ENCODE data around the gene ZNF468.
"Not testable (repeated sequence)": the region's sequence is repeated elsewhere in the genome, so short reads cannot be mapped to it uniquely, and the experiment has no call there.

ZNF468 gene

DNA sequence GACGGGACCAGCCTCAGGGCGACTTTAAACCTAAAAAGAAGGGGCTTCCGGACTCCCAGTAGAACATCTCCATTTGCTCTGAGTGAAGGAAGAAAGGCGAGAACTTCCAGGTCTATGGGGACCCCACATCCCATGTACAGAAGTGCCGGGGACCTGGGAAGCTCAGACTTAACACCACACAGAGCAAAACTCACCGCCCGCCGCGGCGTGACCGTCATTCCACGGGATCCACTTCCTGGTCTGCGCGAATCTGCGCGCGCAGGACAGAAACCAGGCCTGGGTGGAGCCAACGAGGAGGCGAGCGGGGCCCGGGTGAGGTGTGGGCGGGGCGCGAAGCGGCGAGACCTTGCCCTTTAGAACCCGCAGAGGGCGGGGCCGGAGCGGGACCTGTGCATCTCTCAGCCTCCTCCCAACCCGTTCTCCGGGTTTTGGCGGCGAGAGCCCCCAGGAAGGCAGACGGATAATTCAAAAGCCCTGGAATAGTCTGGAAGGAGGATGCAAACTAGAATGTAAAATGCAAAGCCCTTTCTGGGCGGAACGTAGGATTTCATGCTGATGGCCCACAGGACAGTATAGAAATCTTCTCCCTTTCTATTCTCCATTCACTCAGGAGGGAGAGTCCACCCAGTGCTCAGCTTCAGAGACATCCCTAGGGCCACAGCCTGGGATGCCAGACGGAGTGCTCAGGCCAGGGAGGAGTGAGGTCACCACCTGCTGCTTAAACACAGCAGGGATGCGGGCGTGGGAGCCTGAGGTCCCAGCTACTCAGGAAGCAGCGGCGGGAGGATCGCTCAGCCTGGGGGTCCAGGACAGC is at the start of gene ZNF468:
Gene ZNF468 (minus strand): TSS at position 242 of the 814 bp plus-strand sequence. CDS start 3,347 bp downstream, outside the sequence.
- peak; percentile 26 for DNase-seq (ENCODE audit: low read depth)

DNA sequence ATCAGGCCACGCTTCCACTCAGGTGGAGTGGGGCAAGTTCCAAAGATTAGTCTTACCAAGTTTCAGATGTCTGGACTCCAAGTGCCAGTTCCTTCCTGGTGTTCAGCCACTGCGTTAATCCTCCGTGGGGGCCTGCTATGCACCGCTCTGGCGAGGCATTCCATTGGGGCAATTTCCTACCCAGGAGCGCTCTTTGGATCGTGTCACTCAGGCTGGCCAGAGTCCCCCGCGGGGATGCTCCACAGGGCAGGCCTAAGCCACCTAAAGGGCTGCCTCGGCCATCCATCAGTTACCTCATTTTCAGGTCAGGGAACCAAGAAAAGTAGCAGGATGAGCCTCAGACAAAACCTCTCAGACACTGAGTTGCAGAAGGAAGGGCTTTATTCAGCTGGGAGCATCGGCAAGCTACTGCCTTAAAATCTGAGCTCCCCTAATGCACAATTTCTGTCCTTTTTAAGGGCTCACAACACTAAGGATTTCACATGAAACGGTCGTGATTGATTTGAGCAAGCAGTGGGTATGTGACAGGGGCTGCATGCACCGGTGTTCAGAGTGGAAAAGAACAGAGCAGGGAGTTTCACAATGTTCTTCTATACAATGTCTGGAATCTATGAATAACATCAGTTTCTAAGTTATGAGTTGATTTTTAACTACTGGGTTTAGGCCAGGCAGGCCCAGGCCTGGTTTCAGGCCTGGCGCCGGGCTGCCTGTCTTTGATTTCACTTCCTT is 46.8 kb upstream of the ZNF468 start:
- DNase-seq (ENCODE audit: low read depth) = not testable (repeated sequence)

DNA sequence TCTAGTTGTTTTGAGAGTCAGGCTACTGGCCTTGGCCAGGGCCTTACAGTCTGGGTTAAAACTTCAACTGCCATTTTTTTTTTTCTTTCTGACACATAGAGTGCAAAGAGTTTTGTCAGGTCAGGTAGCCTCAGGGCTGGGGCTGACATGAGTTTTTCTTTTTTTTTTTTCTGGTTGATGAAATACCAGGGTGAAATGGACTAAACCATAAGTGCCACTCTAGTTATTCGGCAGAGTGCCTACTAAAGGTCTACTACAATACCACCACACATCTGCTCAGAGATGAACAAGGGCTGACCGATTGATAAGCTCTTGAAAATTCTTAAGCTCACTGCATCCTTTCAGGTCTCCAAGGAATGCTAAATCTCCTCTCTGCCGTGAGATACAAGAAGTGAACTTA is 44.4 kb upstream of the ZNF468 start:
- DNase-seq (ENCODE audit: low read depth) = no peak

DNA sequence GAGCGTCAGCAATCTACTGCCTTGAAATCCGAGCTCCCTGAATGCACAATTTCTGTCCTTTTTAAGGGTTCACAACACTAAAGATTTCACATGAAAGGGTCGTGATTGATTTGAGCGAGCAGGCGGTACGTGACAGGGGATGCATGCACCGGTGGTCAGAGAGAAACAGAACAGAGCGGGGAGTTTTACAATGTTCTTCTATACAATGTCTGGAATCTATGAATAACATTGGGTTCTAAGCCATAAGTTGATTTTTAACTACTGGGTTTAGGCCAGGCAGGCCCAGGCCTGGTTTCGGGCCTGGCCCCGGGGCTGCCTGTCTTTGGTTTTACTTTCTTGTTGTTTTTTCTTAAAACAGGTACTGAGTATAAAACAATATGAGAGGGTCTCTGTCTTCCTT is 41.2 kb upstream of the ZNF468 start:
- not testable (repeated sequence) for DNase-seq (ENCODE audit: low read depth)

DNA sequence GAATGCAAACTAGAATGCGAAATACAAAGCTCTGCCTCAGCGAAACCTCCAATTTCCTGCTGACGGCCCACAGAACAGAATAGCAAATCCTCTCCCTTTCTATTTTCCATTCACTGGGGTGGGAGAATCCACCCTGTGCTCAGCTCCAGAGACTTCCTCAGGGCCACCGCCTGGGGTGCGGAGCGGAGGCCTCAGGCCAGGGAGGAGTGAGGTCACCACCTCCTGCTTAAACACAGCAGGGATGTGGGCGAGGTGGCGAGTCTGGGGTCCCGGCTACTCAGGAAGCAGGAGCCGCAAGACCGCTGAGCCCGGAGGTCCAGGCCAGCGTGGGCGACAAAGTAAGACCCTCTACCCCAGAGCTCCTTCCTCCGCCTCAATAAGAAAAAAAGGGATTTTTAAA is 40.7 kb upstream of the ZNF468 start:
- no peak for DNase-seq (ENCODE audit: low read depth)

DNA sequence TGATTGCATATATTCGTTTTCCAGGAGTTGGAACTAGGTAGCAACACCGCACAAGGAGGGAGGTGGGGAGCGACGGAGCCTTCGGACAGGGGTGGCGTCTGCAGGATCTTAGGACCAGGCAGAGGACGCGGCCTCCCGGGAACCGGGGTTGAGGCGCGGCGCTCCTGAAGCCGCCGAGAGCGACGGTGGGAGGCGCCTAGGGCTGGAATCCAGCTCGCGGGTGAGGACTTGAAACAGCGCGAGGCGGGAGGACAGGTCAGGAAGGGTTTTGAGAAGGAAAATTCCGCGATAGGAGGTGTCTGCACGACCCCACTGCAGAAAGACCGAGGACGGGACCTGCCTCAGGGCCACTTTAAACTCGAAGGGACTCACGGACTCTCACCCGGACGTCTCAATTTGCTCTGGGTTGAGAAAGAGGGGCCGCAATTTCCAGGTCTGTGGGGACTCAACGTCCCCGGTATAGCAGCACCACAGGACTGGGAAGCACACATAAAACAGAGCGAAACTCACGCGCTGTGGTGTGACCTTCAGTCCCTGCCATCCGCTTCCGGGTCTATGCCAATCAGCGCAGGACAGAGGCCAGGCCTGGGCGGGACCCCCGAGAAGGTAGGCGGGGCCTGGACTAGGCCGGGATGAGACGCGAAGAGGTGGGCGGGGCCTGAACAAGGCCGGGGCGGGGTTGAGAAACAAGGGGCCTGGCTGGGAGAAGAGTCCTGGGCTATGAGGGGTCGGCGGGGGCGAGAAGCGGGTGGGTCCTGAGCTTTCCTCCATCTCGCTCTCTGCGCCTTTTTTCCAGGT is 39.9 kb upstream of the ZNF468 start, which contains the start of gene ZNF320:
Gene ZNF320 (minus strand): TSS at position 498 of the 798 bp plus-strand sequence. CDS start 7,380 bp downstream, outside the sequence.
- DNase-seq (ENCODE audit: low read depth) = peak; percentile 87

DNA sequence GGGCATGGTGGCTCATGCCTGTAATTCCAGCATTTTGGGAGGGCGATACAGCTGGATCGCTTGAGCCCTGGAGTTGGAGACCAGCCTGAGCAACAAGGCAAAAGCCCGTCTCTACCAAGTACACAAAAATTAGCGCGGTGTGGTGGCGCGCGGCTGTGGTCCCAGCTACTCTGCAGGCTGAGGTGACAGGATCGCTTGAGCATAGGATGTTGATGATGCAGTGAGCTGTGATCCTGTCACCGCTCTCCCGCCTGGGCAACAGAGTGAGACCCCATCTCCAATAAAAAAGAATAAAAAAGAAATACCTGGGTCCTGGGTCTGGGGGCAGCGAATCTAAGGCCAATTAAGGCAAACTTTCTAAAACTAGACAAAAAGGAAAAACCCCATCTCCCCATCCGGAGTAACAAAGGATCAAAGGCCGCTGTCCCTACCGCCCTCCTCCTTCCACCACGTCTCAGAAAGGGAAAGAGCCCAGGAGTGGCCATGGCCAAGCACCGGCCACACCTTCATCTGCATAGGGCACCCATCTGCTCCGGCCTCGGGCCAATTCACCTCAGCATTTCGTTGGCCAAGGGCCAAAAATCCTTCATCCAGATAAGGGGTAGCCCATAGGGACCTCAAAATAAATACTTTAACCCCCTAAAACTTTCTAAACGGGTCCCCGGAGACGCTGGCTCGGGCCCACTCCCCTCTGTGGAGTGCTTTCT is 39.2 kb upstream of the ZNF468 start:
- DNase-seq (ENCODE audit: low read depth) = no peak

DNA sequence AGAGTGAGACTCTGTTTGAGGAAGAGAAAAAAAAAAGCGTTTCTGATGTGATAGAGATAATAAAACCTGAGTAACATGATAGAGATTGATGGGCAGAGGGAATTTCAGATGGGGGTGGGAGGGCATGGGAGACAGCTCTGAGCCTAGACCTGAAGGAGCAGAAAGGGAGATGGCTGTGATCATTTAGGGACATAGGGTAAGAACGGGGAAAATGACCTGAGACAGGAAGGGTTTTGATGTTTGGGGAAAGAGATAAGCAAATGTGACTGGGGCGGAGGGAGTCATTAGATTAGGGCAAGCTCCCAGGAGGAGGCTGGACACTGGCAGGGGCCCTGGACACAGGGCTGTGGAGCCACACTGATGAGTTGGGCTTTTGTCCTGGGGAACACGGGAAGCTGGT is 33.9 kb upstream of the ZNF468 start:
- DNase-seq (ENCODE audit: low read depth) = no peak

DNA sequence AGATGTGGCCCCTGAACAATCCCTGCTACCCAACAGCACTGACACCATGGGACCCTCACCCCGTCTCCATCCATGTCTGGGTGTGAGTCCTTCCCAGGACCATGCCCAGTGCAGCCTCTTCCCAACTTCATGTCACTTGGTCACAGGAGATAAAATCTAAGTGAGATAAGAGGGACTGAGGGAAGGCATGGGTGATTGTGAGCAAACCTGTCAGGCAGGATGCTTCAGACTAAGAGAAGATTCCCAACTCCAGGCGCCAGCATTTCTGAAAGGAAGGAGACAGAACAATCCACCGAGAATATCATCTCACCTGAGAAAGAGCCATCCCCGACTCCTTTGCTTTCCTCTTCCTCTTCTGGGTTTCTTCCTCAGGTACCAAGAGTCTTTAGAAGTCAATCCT is 32.5 kb upstream of the ZNF468 start:
- DNase-seq (ENCODE audit: low read depth) = no peak

DNA sequence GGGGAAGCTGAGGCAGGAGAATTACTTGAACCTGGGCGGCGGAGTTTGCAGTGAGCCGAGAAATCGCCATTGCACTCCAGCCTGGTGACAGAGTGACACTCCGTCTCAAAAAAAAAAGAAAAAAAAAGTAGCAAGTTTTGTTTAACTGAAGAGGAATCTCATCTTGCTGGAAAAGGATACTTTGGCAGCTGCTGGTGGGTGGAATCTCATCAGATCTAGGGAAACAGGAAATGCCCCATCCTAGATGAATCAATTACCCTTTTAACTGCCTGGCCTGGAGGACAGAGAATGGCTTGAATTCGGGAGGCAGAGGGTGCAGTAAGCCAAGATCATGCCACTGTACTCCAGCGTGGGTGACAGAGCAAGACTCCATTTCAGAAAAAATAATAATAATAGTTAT is 31.7 kb upstream of the ZNF468 start:
- DNase-seq (ENCODE audit: low read depth) = no peak

DNA sequence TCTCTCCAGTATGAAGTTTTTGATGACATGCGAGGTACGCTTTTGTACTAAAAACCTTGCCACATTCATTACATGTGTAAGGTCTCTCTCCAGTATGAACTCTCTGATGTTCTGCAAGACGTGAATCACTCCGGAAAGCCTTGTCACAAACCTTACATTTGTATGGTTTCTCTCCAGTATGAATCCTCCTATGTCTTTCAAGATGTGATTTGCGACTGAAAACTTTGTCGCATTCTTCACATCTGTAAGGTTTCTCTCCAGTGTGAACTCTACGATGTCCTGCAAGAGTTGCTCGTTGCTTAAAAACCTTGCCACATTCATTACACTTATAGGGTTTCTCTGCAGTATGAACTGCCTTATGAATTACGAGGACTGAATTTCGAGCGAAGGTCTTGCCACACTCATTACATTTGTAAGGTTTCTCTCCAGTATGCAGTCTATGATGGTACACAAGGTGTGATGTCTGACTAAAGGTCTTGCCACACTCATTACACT is 23.5 kb upstream of the ZNF468 start:
- no peak for DNase-seq (ENCODE audit: low read depth)

DNA sequence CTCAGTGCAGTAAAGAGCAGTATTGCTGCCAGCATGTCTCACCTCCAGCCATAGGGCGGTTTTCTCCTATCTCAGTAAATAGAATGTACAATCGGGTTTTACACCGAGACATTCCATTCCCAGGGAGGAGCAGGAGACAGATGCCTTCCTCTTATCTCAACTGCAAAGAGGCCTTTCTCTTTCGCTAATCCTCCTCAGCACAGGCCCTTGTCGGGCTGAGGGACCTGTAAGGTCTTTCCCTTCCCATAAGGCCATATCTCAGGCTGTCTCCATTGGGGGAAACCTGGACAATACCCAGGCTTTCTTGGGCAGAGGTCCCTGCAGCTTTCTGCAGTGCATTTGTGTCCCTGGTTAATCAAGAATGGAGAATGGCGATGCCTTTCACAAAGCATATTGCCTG is 15.6 kb upstream of the ZNF468 start:
- not testable (repeated sequence) for DNase-seq (ENCODE audit: low read depth)

DNA sequence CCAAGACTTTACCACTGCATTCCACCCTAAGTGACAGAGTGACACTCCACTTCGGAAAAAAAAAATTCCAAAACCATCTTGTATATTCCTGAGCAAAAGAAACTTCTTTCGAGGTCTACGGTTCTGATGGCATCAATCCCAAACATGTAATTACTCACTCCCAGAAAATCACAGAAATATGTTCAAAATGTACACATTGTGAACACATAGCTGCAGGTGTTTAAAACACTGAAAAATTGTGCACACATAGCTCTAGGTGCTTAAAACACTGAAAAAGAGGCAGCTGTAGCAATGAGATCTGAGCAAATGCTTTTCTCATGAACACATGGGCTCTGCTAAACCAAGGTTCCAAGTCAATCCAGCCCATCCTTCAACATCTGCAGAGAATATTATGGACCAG is 14.0 kb upstream of the ZNF468 start:
- no peak for DNase-seq (ENCODE audit: low read depth)

DNA sequence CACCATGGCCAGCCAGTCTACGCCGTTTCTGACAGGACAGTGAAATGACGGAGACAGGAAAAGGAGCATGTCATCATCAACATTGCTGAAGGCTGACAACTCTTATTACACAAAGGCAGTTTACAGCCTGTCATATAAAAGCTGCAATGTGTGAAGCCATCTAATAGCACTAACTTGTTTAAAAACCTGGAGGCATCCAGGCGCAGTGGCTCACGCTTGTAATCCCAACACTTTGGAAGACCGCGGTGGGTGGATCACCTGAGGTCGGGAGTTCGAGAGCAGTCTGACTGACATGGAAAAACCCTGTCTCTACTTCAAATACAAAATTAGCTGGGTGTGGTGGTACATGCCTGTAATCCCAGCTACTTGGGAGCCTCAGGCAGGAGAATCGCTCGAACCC is 10.6 kb upstream of the ZNF468 start:
- not testable (repeated sequence) for DNase-seq (ENCODE audit: low read depth)

DNA sequence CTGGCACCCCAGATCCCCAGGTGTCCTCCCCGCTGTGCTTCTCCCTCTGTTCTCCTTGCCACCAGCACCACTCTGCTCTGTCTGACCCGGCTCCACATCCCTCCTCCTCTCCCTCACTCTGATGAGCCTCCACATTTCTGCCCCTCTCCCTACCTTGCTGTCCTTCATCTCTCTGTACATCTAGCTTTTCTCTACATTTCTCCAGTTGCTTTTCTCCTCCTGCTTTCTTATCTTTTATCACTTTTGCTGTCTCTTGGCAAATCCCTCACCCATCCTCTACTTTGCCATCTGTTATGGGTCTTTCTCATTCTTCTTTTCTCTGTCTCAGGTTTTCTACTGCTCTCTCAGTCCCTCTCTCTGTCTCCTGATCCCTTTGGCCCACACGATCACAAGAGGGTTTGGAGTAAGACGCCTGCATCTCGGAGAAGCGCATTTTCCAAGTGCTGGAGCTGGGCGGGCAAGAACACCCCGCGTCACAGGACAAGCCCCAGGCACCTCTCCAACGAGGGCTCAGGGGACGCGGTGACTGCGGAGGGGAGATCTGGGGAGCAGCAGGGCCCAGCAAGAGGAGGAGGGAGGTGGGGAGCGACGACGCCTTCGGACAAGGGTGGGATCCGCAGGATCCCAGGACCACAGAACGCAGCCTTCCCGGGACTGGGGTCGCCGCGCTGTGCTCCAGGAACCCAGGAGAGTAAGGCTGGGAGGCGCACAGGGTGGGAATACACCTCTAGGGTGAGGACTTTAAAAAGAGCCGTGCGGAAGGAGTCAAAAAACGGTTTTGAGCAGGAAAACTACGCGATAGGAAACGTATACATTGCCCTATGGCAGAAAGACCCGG is 660 bp downstream of the ZNF468 start:
- not testable (repeated sequence) for DNase-seq (ENCODE audit: low read depth)

DNA sequence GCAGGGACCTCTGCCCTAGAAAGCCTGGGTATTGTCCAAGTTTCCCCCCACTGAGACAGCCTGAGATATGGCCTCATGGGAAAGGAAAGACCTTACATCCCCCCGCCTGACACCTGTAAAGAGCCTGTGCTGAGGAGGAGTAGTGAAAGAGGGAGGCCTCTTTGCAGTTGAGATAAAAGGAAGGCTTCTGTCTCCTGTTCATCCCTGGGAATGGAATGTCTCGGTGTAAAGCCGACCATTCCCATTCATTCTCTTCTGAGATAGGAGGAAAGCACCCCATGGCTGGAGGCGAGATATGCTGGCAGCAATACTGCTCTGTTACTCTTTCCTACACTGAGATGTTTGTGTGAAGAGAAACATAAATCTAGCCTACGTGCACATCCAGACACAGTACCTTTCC is 10.1 kb downstream of the ZNF468 start:
- not testable (repeated sequence) for DNase-seq (ENCODE audit: low read depth)

DNA sequence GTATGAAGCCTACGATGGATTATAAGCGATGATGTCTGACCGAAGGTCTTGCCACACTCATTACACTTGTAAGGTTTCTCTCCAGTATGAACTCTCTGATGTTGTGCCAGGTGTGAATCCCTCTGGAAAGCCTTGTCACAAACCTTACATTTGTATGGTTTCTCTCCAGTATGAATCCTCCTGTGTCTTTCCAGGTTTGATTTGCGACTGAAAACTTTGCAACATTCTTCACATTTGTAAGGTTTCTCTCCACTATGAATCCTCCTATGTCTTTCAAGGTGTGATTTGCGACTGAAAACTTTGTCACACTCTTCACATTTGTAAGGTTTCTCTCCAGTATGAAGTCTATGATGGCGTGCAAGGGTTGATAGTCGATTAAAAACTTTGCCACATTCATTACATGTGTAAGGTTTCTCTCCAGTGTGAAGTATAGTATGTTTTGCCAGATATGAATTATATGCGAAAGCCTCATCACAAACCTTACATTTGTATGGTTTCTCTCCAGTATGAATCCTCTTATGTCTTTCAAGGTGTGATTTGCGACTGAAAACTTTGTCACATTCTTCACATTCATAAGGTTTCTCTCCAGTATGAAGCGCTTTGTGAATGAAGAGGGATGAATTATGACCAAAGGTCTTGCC is 16.5 kb downstream of the ZNF468 start:
- not testable (repeated sequence) for DNase-seq (ENCODE audit: low read depth)

DNA sequence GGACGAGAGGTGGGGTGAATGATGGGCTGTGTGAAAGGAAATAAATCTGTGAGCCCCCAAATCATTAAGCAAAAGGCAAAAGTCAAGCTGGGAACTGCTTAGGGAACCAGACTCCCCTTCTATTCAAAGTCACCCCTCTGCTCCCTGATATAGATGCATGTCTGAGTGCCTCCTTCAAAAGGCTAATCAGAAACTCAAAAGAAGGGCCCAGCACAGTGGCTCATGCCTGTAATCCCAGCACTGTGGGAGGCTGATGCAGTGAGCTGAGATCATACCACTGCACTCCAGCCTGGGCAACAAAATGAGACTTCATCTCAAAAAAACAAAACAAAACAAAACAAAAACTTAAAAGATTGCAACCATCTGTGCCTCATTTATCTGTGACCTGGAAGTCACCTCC is 23.1 kb downstream of the ZNF468 start:
- not testable (repeated sequence) for DNase-seq (ENCODE audit: low read depth)

DNA sequence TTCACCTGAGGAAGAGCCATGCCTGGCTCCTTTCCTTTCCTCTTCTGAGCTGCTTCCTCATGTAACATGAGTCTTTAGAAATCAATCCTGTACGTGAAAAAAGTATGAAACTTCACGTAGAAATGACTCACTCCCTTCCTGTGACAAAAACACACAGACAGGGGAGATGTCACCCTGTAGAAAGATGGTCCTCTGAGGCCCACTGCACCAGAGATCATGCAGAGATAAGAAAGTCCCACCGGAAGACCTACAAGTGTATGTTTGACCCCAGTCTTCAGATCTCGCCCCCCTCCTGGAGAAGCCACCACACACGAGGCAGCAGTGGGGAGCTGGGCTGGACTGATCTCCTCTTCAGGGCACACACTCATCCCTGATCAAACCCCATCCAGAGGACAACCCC is 23.9 kb downstream of the ZNF468 start:
- not testable (repeated sequence) for DNase-seq (ENCODE audit: low read depth)

DNA sequence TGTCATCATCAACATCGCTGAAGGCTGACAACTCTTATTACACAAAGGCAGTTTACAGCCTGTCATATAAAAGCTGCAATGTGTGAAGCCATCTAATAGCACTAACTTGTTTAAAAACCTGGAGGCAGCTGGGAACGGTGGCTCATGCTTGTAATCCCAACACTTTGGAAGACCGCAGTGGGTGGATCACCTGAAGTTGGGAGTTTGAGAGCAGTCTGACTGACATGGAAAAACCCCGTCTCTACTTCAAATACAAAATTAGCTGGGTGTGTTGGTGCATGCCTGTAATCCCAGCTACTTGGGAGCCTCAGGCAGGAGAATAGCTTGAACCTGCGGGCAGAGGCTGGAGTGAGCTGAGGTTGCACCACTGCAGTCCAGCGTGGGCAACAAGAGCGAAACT is 27.6 kb downstream of the ZNF468 start:
- not testable (repeated sequence) for DNase-seq (ENCODE audit: low read depth)

Data from HS-27A (cell line).